Spleen (tissue), 11 donors: ENCODE data around the gene EP400. TPM values are rescaled to one million over a fixed set of nuclear protein-coding genes. Genes with fewer than 3 reads are reported as not detected.

Experiments used
- DNase-seq: peaks from one replicate; pipeline ENCODE4 v3.0.0-alpha.2; 2020
- H3K27ac ChIP-seq, 8 donors: fragments of 200-600 bp; sonication (generic) in 7 of 8; 1 replicate in 4 of 8; 2 replicates in 4 of 8; pipeline versions ENCODE4 v1.5.0 to v1.8.0; 2016 to 2021; ENCODE audit warnings: inconsistent platforms in 4 of 8, mild to moderate bottlenecking in 4 of 8, moderate library complexity in 1 of 8
- H3K27me3 ChIP-seq, 7 donors: fragments of 200-600 bp; sonication (generic) in 6 of 7; replicated peaks in 1 of 7; 1 replicate in 4 of 7; 2 replicates in 3 of 7; pipeline versions ENCODE4 v1.5.0 to v1.8.0; 2016 to 2021; ENCODE audit warnings: inconsistent platforms in 3 of 7, mild to moderate bottlenecking in 1 of 7
- H3K36me3 ChIP-seq, 6 donors: fragments of 200-600 bp; sonication (generic) in 5 of 6; 1 replicate in 4 of 6; 2 replicates in 2 of 6; pipeline versions ENCODE4 v1.5.0 to v1.8.0; 2016 to 2021; ENCODE audit warnings: inconsistent platforms in 2 of 6
- H3K4me1 ChIP-seq, 6 donors: fragments of 200-600 bp; sonication (generic) in 5 of 6; 1 replicate in 3 of 6; 2 replicates in 3 of 6; pipeline versions ENCODE4 v1.5.0 to v1.8.0; 2016 to 2021; ENCODE audit warnings: inconsistent platforms in 3 of 6
- H3K4me3 ChIP-seq, 8 donors: fragments of 200-600 bp; sonication (generic) in 7 of 8; 1 replicate in 4 of 8; 2 replicates in 4 of 8; pipeline versions ENCODE4 v1.5.0 to v1.8.0; 2016 to 2021; ENCODE audit warnings: inconsistent platforms in 4 of 8, mild to moderate bottlenecking in 4 of 8, moderate library complexity in 2 of 8
- H3K9me3 ChIP-seq, 8 donors: fragments of 200-600 bp; sonication (generic) in 7 of 8; 1 replicate in 4 of 8; 2 replicates in 4 of 8; pipeline versions ENCODE4 v1.5.0 to v1.8.0; 2016 to 2021; ENCODE audit warnings: inconsistent platforms in 4 of 8
- CTCF ChIP-seq, 11 experiments: fragments of 200-600 bp in 7 of 11; fragments of 450-650 bp in 4 of 11; sonication (generic) in 4 of 11; IDR thresholded peaks in 8 of 11; conservative IDR thresholded peaks in 3 of 11; 1 replicate in 7 of 11; 2 replicates in 4 of 11; pipeline versions ENCODE4 v1.4.0 to v1.8.0; 2016 to 2021; ENCODE audit warnings: antibody characterized with exemption in 11 of 11, inconsistent platforms in 4 of 11, mild to moderate bottlenecking in 1 of 11
- POLR2A ChIP-seq, 3 donors: fragments of 450-650 bp; IDR thresholded peaks; one replicate each; pipeline ENCODE4 v1.5.1; 2017; ENCODE audit warnings: antibody characterized with exemption in 3 of 3, mild to moderate bottlenecking in 1 of 3
- POLR2AphosphoS5 ChIP-seq, 3 donors: sonication (generic); formaldehyde crosslinking; IDR thresholded peaks; one replicate each; pipeline ENCODE4 v1.5.1; 2017; ENCODE audit warnings: antibody characterized with exemption in 3 of 3
- WGBS, 5 donors: extraction: QIAGEN DNeasy Blood & Tissue Kit in 3 of 5; methylation state at CpG; one replicate each; pipeline versions ENCODE4 v1.1.5 to v1.1.7; 2013 to 2018; 5-methylcytosine and 5-hydroxymethylcytosine counted together
- intact Hi-C: fragments of 100-400 bp; cut with DNase I; formaldehyde crosslinking; loops from one replicate; pipeline ENCODE4 v1.15.0; 2023; ENCODE audit warnings: low total_unique reads
- polyA plus RNA-seq, 3 donors: library from polyadenylated mRNA; stranded (reverse); fragments of 200-250 nt; gene quantifications; one replicate each; pipeline ENCODE4 v1.2.1, GENCODE V29; 2013
- total RNA-seq, 7 donors: library from RNA; depleted of rRNA in 3 of 7; stranded (reverse); fragments of >200 nt in 3 of 7; fragmentation: NEBNext Ultra II Directional in 4 of 7; extraction: Animal tissue kit (Norgen Biotek cat#: 25700) in 4 of 7; gene quantifications; one replicate each; pipeline versions ENCODE4 v1.1.0 to v1.2.1, GENCODE V29; 2016 to 2021
- donor health status: healthy with polysubstance abuse.
- donor health status: DM: no; HTN: no; CAD: no; lungs with moderate emphysema.
- donor health status: DM: no; HTN: no; CAD: no.
- donor health status: Bipolar disorder and iron deficiency.
- donor health status: healthy.
- donor health status: DM: no; HTN: no; CAD: no.
- donor health status: DM: yes; HTN: yes; CAD: no.

Gene EP400
- total and polyA plus RNA-seq, 10 donors = 11.8 to 70.2 (median 45.6) TPM

DNA sequence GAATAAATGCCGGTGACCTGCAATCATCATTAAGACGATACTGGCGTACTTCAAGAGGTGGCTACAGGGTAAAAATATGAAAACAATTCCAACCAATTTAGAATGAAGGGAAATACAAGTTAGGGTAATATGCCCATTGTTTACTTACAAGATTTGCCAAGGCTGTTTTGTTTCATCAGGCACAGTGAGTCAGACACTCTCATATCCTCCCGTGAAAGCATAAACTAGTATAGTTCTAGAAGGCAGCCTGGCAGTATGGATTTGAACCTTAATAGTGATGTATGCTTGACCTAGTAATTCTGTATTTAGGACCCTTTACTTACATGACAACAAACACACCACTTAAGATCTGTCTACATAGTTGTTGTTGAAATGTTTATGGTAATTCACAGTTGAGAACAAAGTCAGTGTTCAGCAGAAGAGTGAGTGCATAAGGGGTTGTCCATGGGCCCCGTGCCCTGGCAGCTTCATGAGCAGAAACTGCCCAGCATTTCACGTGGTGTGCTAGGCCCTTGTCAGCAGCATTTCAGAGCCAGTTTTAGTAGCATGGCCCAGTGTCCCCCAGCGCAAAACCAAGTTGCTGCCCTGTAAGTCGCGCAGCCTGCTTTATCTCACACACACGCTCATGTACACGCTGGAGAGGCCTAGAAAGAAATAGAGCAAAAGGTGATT is 80.8 kb downstream of the EP400 start:
- Histone ChIP-seq H3K9me3 (no peaks in the 10 kb centered on the region), H3K4me1 (no peaks in the 10 kb centered on the region), H3K36me3 (peaks cover 2 to 100% (median 100%) of the 10 kb centered on the region in 6 donors), H3K4me3 (no peak overlapping the region), H3K27ac (no peak overlapping the region), H3K27me3 (no peaks in the 10 kb centered on the region)
- TF ChIP-seq POLR2AphosphoS5 (IDR thresholded peaks at IDR 0.05) (no peak), CTCF (IDR thresholded peaks at IDR 0.05 in 8 of 11, conservative IDR thresholded peaks at IDR 0.05 in 3 of 11) (no peak), POLR2A (IDR thresholded peaks at IDR 0.05) (no peak)
- 95 to 98% (median 97%) methylated on average over 11 of the region's 11 CpGs for WGBS, 5 donors
- DNase-seq = no peak
- intact Hi-C loops = no loop called here

- Histone ChIP-seq H3K27me3 (no peaks in the 10 kb centered on the region), H3K27ac (no peak overlapping the region), H3K9me3 (no peaks in the 10 kb centered on the region), H3K4me1 (no peaks in the 10 kb centered on the region), H3K4me3 (no peak overlapping the region), H3K36me3 (peaks cover 7 to 100% (median 96%) of the 10 kb centered on the region in 6 donors)
- 93 to 99% (median 95%) methylated on average over 5 of the region's 5 CpGs for WGBS, 5 donors
- intact Hi-C loops = no loop called here
- no peak for DNase-seq
- no peak for TF ChIP-seq POLR2A (IDR thresholded peaks at IDR 0.05)
- TF ChIP-seq POLR2AphosphoS5 (IDR thresholded peaks at IDR 0.05) = no peak
- no peak for TF ChIP-seq CTCF (IDR thresholded peaks at IDR 0.05 in 8 of 11, conservative IDR thresholded peaks at IDR 0.05 in 3 of 11)
These were observed 83.9 kb downstream of the EP400 start for GRCh38 chr12:132033627-132034026.

- Histone ChIP-seq H3K9me3 (no peaks in the 10 kb centered on the region), H3K4me3 (no peak overlapping the region), H3K36me3 (peaks cover 7 to 100% (median 92%) of the 10 kb centered on the region in 6 donors), H3K4me1 (no peaks in the 10 kb centered on the region), H3K27me3 (no peaks in the 10 kb centered on the region), H3K27ac (no peak overlapping the region)
- DNase-seq = no peak
- TF ChIP-seq CTCF (IDR thresholded peaks at IDR 0.05 in 8 of 11, conservative IDR thresholded peaks at IDR 0.05 in 3 of 11) (no peak), POLR2AphosphoS5 (IDR thresholded peaks at IDR 0.05) (no peak), POLR2A (IDR thresholded peaks at IDR 0.05) (no peak)
- WGBS, 5 donors = 90 to 96% (median 95%) methylated on average over 30 to 31 of the region's 31 CpGs
- intact Hi-C loops = no loop called here
These were observed 86.4 kb downstream of the EP400 start for GRCh38 chr12:132036063-132036683.

- H3K27me3 ChIP-seq = no peaks in the 10 kb centered on the region
- intact Hi-C loops = no loop called here
- no peaks in the 10 kb centered on the region for H3K9me3 ChIP-seq
- WGBS, 5 donors = 89 to 92% (median 91%) methylated on average over 20 of the region's 20 CpGs
- DNase-seq = no peak
- peaks cover 11 to 100% (median 80%) of the 10 kb centered on the region in 6 donors for H3K36me3 ChIP-seq
- H3K4me1 ChIP-seq = no peaks in the 10 kb centered on the region
- no peak overlapping the region for H3K4me3 ChIP-seq
- TF ChIP-seq POLR2AphosphoS5 (IDR thresholded peaks at IDR 0.05) (no peak), POLR2A (IDR thresholded peaks at IDR 0.05) (no peak), CTCF (IDR thresholded peaks at IDR 0.05 in 8 of 11, conservative IDR thresholded peaks at IDR 0.05 in 3 of 11) (no peak)
- no peak overlapping the region for H3K27ac ChIP-seq
These were observed 91.3 kb downstream of the EP400 start for GRCh38 chr12:132040906-132041606.
